GM12878 (cell line): Measurements from ENCODE around the gene CRYGN. TPM values are rescaled to one million over a fixed set of nuclear protein-coding genes. Genes with fewer than 3 reads are reported as not detected.

ENCODE experiments used
- ATAC-seq: fragments of 200-7000 bp; cut with Tn5 transposase; 3 replicates; pipeline ENCODE4 v1.9.1; 2020; ENCODE audit warnings: mild to moderate bottlenecking, moderate library complexity
- BruUV-seq: library from RNA; stranded (reverse); fragments of 400-500 nt; replicated peaks from 2 replicates; lab custom pipeline; 2021; lab: Mats Ljungman, UMichigan
- CTCF ChIA-PET: fragments of 300-600 bp; sonication (Branson Sonifier 250); formaldehyde crosslinking; extraction: SDS; loops from one replicate; lab custom pipeline; 2021; ENCODE audit warnings: inconsistent platforms; lab: Yijun Ruan, JAX
- POLR2A ChIA-PET: fragments of 350-600 bp; formaldehyde crosslinking; extraction: SDS; loops from one replicate; lab custom pipeline; 2021; ENCODE audit warnings: inconsistent platforms; lab: Charles Lee
- RAD21 ChIA-PET: fragments of 300-600 bp; sonication (Branson Sonifier 250); formaldehyde crosslinking; loops from one replicate; lab custom pipeline; 2023; ENCODE audit warnings: antibody characterized with exemption; ENCODE audit not compliant: unreplicated experiment; lab: Charles Lee
- SMC1A ChIA-PET: fragments of 300-600 bp; sonication (Branson Sonifier 250); formaldehyde crosslinking; loops from one replicate; lab custom pipeline; 2023; ENCODE audit not compliant: unreplicated experiment, uncharacterized antibody; lab: Charles Lee
- DNase-seq: peaks from one replicate; pipeline ENCODE4 v3.0.0-alpha.2; 2011; ENCODE audit warnings: low read depth, low spot score
- FAIRE-seq: peaks from 3 replicates; lab custom pipeline; 2011; peaks lifted over from hg19 to GRCh38; lab: Jason Lieb, UNC
- H2AFZ ChIP-seq: 2 replicates; pipeline ENCODE4 v1.6.0; 2011; ENCODE audit warnings: low read depth, low read length, control low read depth; ENCODE audit not compliant: control insufficient read depth
- H3K27ac ChIP-seq: 2 replicates; pipeline ENCODE4 v1.5.1; 2011; ENCODE audit warnings: control low read depth; ENCODE audit not compliant: control insufficient read depth, insufficient read depth
- H3K27me3 ChIP-seq, 2 experiments: replicated peaks in 1 of 2; 2 replicates each; pipeline versions ENCODE4 v1.6.0 to v1.6.1; 2011; ENCODE audit warnings: low read length in 1 of 2; ENCODE audit not compliant: control insufficient read depth in 2 of 2, insufficient read depth in 2 of 2
- H3K36me3 ChIP-seq, 2 experiments: 2 replicates each; pipeline ENCODE4 v1.5.1; 2011; ENCODE audit warnings: low read length in 1 of 2; ENCODE audit not compliant: control insufficient read depth in 2 of 2, insufficient read depth in 2 of 2
- H3K4me1 ChIP-seq: 2 replicates; pipeline ENCODE4 v1.6.1; 2011; ENCODE audit warnings: mild to moderate bottlenecking, low read length, moderate library complexity, mixed read lengths; ENCODE audit not compliant: control insufficient read depth, insufficient read depth
- H3K4me2 ChIP-seq: 2 replicates; pipeline ENCODE4 v1.6.0; 2011; ENCODE audit warnings: control low read depth; ENCODE audit not compliant: control insufficient read depth, insufficient read depth
- H3K4me3 ChIP-seq: fragments of 200-600 bp; sonication (generic); 2 replicates; pipeline ENCODE4 v1.5.1; 2016
- H3K79me2 ChIP-seq: 2 replicates; pipeline ENCODE4 v1.6.0; 2011; ENCODE audit warnings: low read length; ENCODE audit not compliant: control insufficient read depth, insufficient read depth
- H3K9ac ChIP-seq: 2 replicates; pipeline ENCODE4 v1.8.0; 2011; ENCODE audit warnings: low read length, control low read depth, mixed read lengths; ENCODE audit not compliant: control insufficient read depth, insufficient read depth
- H3K9me3 ChIP-seq: replicated peaks from 3 replicates; pipeline ENCODE4 v1.5.1; 2011; ENCODE audit warnings: mild to moderate bottlenecking, low read length; ENCODE audit not compliant: control insufficient read depth, insufficient read depth
- H4K20me1 ChIP-seq: 2 replicates; pipeline ENCODE4 v1.6.0; 2011; ENCODE audit not compliant: control insufficient read depth, insufficient read depth
- ATF2 ChIP-seq: IDR thresholded peaks from 2 replicates; pipeline ENCODE4 v1.6.1; 2012; ENCODE audit warnings: low read length, inconsistent platforms
- CREB1 ChIP-seq: IDR thresholded peaks from 2 replicates; pipeline ENCODE4 v1.6.1; 2012; ENCODE audit warnings: low read depth, mild to moderate bottlenecking, inconsistent platforms
- EP300 ChIP-seq, 2 experiments: fragments of 150-350 bp in 1 of 2; IDR thresholded peaks; 2 replicates each; pipeline ENCODE4 v1.6.1; 2011 to 2012; ENCODE audit warnings: low read depth in 2 of 2, low read length in 2 of 2, borderline replicate concordance in 1 of 2, improper control_type of control experiment in 1 of 2, inconsistent platforms in 1 of 2; ENCODE audit not compliant: control insufficient read depth in 1 of 2
- GATAD2B ChIP-seq: fragments of 450-650 bp; conservative IDR thresholded peaks from 2 replicates; pipeline ENCODE4 v1.6.1; 2017; ENCODE audit warnings: low read depth, mild to moderate bottlenecking, moderate library complexity
- HDGF ChIP-seq: fragments of 450-650 bp; IDR thresholded peaks from 2 replicates; pipeline ENCODE4 v1.6.1; 2016; ENCODE audit warnings: antibody characterized with exemption
- NR2C2 ChIP-seq: IDR thresholded peaks from 2 replicates; pipeline ENCODE4 v1.6.1; 2011; ENCODE audit warnings: borderline replicate concordance, low read depth; ENCODE audit not compliant: control insufficient read depth, insufficient read length
- PKNOX1 ChIP-seq: fragments of 450-650 bp; IDR thresholded peaks from 2 replicates; pipeline ENCODE4 v1.6.1; 2016; ENCODE audit warnings: mild to moderate bottlenecking
- SMAD5 ChIP-seq: IDR thresholded peaks from 2 replicates; pipeline ENCODE4 v1.6.1; 2016; ENCODE audit warnings: antibody characterized with exemption, low read depth
- SUZ12 ChIP-seq: fragments of 200-600 bp; sonication (generic); IDR thresholded peaks from one replicate; pipeline ENCODE4 v1.6.1; 2018; ENCODE audit warnings: antibody characterized with exemption, mild to moderate bottlenecking; ENCODE audit not compliant: unreplicated experiment
- ZBTB11 ChIP-seq: fragments of 450-650 bp; formaldehyde crosslinking; IDR thresholded peaks from 2 replicates; pipeline ENCODE4 v1.5.0; 2022; ENCODE audit warnings: mild to moderate bottlenecking, missing genetic modification characterization
- ZNF217 ChIP-seq: fragments of 450-650 bp; IDR thresholded peaks from 2 replicates; pipeline ENCODE4 v1.6.1; 2017; ENCODE audit warnings: antibody characterized with exemption, mild to moderate bottlenecking
- WGBS: methylation state at CpG from one replicate; pipeline ENCODE4 v1.1.6; 2016; ENCODE audit warnings: low lambda C conversion rate; ENCODE audit not compliant: insufficient replicate concordance, insufficient coverage; ENCODE audit errors: missing lambda C conversion rate; 5-methylcytosine and 5-hydroxymethylcytosine counted together
- in situ Hi-C: fragments of 300-500 bp; cut with MboI; formaldehyde crosslinking; loops from 9 replicates; pipeline ENCODE4 v1.14.3; 2018; ENCODE audit warnings: mixed read lengths
- intact Hi-C: fragments of 100-400 bp; cut with micrococcal nuclease; formaldehyde crosslinking; loops from one replicate; pipeline ENCODE4 v1.14.2; 2022; ENCODE audit not compliant: unreplicated experiment
- polyA plus RNA-seq, 11 experiments: library from polyadenylated mRNA; depleted of rRNA in 4 of 11; unstranded in 6 of 11; stranded (reverse) in 5 of 11; fragments of >200 nt; fragmentation: Nextera tagmentation in 4 of 11; fragmentation: Illumina TruSeq in 1 of 11; extraction: Ambion mirVana in 4 of 11; extraction: Trizol in 1 of 11; gene quantifications; 1 replicate in 1 of 11; 2 replicates in 10 of 11; pipeline versions ENCODE4 v1.2.1 to v1.2.3, GENCODE V29; 2011 to 2016; ENCODE audit warnings: inconsistent platforms in 2 of 11, missing spikeins in 2 of 11, low read depth in 1 of 11
- total RNA-seq, 4 experiments: library from RNA; depleted of rRNA in 3 of 4; stranded (reverse); fragments of >200 nt in 3 of 4; fragmentation: Illumina TruSeq in 1 of 4; extraction: Trizol in 1 of 4; gene quantifications; 2 replicates each; pipeline versions ENCODE4 v1.2.1 to v1.2.3, GENCODE V29; 2013 to 2021
- TF ChIP-seq, protein P1 (sequence below): fragments of 450-650 bp; IDR thresholded peaks from 2 replicates; pipeline ENCODE4 v1.6.1; 2016; ENCODE audit warnings: mild to moderate bottlenecking

The CRYGN gene
- total and polyA plus RNA-seq, 10 of the 15 experiments (the other 5 are each of a cell fraction or from before 2014, with no cell fraction given): not detected

- TF ChIP-seq ZBTB11 (CRISPR knock-in tag) (no peak), HDGF (no peak), CREB1 (no peak), ZNF217 (no peak)
- TF ChIP-seq, all 136 proteins: peak for 0
Measured at GRCh38 chr7:151457534-151457933, 17.6 kb upstream of the CRYGN start (continued).

DNA sequence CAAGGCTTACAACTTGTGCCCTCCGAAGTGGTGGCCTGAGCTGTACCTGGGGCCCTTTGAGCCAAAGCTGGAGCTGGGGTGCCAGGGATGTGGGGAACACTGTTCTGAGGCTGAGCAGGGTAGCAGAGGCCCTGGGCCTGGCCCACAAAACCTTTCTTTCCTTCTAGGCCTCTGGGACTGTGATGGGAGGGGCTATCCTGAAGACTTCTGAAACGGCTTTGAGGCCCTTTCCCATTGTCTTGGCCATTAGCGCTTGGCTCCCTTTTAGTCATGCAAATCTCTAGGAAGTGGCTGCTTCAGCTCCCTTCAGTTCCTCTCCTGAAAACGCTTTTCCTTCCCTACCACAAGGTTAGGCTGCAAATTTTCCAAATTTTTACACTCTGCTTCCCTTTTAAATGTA, 16.8 kb upstream of the CRYGN start:
- H3K27me3 ChIP-seq: no peaks in the 10 kb centered on the region
- H3K79me2 ChIP-seq: no peaks in the 10 kb centered on the region
- H3K4me1 ChIP-seq: no peaks in the 10 kb centered on the region
- ChIA-PET SMC1A (no interaction called here), RAD21 (no interaction called here), CTCF (interaction anchor here (1.4 kb wide), 1 partner anchor 8 kb away, joined by 3 read pairs; no protein-coding TSS in a partner anchor), POLR2A (no interaction called here)
- no peak for FAIRE-seq
- H3K9ac ChIP-seq: no peak overlapping the region
- no TSS peak for BruUV-seq
- H4K20me1 ChIP-seq: no peaks in the 10 kb centered on the region
- no peak overlapping the region for H3K4me3 ChIP-seq
- H3K4me2 ChIP-seq: no peak overlapping the region
- no peak for DNase-seq
- no peaks in the 10 kb centered on the region; the same call in 2 of the 3 replicates for H3K9me3 ChIP-seq
- no peak overlapping the region for H2AFZ ChIP-seq
- WGBS: 48% methylated on average over 4 of the region's 4 CpGs
- in situ Hi-C loops (no loop called here), intact Hi-C loops (no loop called here)
- ATAC-seq: no peak
- no peak overlapping the region for H3K27ac ChIP-seq
- H3K36me3 ChIP-seq: no peaks in the 10 kb centered on the region
- TF ChIP-seq SUZ12 (no peak), GATAD2B (no peak), PKNOX1 (no peak), SMAD5 (no peak), ATF2 (no peak), EP300 (IDR thresholded peaks at IDR 0.05; ENCODE audit: borderline replicate concordance in 1 of 2, control insufficient read depth in 1 of 2, low read depth in 2 of 2, low read length in 2 of 2) (no peak), NR2C2 (no peak)
- TF ChIP-seq, protein P1, sequence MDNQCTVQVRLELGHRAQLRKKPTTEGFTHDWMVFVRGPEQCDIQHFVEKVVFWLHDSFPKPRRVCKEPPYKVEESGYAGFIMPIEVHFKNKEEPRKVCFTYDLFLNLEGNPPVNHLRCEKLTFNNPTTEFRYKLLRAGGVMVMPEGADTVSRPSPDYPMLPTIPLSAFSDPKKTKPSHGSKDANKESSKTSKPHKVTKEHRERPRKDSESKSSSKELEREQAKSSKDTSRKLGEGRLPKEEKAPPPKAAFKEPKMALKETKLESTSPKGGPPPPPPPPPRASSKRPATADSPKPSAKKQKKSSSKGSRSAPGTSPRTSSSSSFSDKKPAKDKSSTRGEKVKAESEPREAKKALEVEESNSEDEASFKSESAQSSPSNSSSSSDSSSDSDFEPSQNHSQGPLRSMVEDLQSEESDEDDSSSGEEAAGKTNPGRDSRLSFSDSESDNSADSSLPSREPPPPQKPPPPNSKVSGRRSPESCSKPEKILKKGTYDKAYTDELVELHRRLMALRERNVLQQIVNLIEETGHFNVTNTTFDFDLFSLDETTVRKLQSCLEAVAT: no peak
